SW480 (cell line): ENCODE measurements around the gene PRKCE.

Experiments used
- DNase-seq: peaks from one replicate; pipeline ENCODE4 v3.0.0-alpha.2; 2016; ENCODE audit warnings: low spot score

PRKCE gene

DNA sequence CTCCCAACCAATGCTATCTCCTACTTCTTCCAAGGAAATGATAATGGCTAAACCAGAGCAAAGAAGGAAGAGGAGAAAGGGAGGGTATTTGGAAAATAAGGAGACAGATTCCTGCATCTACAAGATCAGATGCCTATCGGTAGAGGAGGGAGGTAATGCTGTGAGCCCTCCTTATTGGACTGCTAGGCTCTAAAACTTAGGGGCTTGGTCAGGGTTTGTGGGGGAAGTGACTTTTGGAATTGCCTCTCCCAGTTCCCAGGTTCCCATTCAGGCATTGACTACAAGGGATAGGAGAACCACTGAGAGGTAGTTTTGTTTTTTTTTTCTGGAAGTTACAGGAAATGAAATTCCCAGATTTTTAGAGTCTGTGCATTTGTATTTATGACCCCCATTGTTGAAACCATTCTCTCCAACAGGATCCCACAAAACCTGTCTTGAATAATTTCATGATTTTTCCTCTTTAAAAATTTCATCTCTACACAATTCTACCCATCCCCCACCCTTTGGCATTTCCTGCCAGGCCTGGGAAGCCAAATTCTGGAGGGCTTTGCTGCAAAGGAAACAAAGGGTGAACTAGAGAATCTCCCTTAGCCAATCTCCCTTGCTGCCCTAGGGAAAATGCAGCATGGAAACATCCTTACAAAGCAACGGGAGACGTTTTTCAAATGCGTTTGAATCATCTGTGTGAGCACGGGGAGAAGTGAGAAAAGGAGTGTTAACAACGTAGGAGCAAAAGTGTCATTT lies 363.6 kb downstream of the PRKCE start:
- no peak for DNase-seq

DNA sequence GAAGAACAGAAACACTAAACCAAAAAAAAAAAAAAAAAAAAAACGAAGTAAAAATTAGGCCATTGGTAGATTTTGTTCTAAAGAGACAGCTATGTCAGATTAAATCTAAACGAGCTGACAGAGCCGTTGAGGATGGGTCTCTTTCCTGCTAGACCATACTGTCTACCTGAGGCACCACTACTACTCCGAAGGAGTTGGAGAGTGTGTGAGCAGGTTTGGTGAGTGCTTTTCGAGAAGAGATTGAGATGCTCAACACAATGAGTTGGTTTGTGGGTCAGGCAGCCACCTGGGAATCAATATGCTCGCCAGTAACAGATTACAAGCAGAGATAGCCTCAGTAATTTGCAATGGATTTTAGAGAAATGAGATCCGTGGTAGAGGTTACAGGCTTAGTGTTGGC lies 364.2 kb downstream of the PRKCE start:
- DNase-seq, result no peak

DNA sequence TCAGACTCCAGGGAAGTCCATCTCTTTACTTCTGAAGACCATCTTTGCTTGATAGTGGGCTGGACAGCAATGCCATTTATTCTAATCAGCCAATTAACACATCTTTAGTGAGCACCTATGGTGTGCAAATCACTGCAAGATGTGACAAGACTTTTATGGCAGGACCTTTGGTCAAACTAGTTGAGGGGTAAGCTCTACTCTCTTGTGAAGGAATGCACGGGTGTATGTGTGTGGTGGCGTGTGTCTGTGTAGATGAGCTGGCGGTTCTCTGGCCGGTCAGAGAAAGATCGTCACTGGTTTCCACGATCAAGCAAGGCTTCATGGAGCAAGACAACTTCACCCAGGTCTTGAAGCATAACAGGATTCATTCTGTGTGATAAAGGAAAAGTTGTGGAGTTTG lies 364.6 kb downstream of the PRKCE start:
- no peak for DNase-seq

GRCh38 chr2:46018773-46019591 lies 367.5 kb downstream of the PRKCE start:
- no peak for DNase-seq

DNA sequence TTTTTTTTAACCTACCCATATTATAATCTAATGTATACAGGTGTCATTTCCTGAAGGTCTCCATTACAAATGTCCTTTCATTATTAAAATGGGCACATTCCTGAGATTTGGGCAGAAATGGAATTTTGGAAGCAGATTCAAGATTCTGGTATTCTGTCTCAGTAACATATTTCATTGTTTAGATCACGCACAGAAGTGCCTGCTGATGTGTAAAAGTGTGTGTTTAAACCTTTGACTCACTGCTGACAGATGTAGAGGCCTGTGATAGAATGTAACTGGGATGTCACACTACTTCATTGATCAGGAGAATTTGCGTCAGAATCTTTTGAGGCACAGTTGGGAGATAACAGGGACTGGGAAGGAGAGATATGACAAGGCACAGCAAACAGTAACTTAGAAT lies 368.9 kb downstream of the PRKCE start:
- DNase-seq, result no peak

GRCh38 chr2:46023165-46023854 lies 371.8 kb downstream of the PRKCE start:
- no peak for DNase-seq

DNA sequence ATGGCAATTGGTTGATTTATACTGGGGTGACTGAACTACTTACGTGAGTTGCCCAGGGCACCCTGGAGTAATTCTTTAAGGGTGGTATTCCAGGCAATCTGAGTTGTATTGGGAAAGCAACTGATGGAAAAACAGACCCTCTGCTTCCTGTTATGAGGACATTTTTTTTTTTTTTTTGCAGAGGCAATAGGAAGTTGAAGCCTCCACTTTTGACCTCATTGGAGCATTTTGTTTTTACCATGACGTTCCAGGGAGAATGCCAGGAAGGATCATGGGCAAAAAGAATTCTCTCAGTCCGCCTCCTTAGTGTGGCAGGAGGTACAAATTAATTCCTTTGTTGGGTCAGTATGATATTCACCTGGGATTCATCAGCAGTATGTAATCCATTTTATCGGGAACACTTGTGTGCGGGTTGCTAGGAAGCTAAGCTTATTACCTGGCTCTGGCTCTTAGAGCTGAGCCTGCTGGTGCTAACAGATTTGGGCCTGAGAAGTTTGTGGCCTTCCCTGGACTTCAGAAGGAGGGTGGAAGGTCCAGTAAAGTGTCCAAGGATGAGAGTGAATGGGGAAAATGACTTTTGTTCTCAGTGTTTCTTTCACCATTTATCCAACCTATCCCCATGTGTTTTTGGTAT lies 372.8 kb downstream of the PRKCE start:
- DNase-seq, result no peak

- DNase-seq, result no peak
These were observed 373.6 kb downstream of the PRKCE start for GRCh38 chr2:46025081-46025480.

- DNase-seq, result no peak
These were observed 374.2 kb downstream of the PRKCE start for GRCh38 chr2:46025676-46026075.

GRCh38 chr2:46026431-46026830 lies 375.0 kb downstream of the PRKCE start:
- DNase-seq, result no peak

- DNase-seq, result no peak
These were observed 377.9 kb downstream of the PRKCE start for GRCh38 chr2:46029332-46029811.

GRCh38 chr2:46030330-46030729 lies 378.9 kb downstream of the PRKCE start:
- no peak for DNase-seq

GRCh38 chr2:46032161-46032813 lies 380.8 kb downstream of the PRKCE start:
- DNase-seq, result no peak

DNA sequence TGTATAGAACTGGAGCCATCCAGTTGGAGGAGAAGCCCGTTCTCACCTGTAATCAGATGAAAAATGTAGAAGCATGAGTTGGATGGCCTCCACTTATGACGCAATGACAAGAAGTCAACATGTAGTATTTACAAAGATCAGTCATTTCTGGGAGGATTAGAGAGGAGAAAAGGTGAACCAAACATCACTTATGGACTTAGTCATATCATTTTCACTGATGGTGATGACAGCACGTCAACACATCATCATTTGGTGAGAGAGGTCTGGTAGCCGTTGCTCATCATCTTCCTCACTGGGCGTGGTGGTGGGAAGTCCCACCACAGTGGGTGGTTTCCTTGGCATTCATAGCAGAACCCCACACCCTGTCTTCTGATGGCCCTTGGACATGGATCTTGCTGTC lies 381.5 kb downstream of the PRKCE start:
- DNase-seq, result no peak

GRCh38 chr2:46034535-46034934 lies 383.1 kb downstream of the PRKCE start:
- DNase-seq, result no peak

DNA sequence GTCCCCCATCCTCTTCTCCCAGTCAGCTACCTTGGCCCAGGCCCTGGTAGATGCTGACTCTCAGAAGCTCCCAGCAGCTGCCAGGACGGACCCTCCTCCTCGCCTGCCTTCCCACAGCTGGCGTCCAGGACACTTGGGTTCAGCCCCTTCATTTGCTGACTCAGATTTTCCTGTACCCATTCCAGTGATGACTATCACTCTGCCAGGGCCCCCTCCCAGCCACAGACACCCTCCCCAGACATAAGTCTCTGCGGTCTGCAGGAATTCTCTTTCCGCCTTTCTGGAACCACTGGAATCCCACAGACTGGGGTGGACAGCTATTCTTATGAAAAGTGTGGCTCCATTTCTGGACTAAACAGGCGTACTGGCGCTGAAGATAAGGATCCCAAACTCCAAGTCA lies 385.5 kb downstream of the PRKCE start:
- no peak for DNase-seq

- DNase-seq, result no peak
These were observed 388.2 kb downstream of the PRKCE start for GRCh38 chr2:46039543-46040303.

GRCh38 chr2:46040563-46041155 lies 389.2 kb downstream of the PRKCE start:
- no peak for DNase-seq

- no peak for DNase-seq
These were observed 390.0 kb downstream of the PRKCE start for GRCh38 chr2:46041434-46041833.

- no peak for DNase-seq
These were observed 390.7 kb downstream of the PRKCE start for GRCh38 chr2:46042207-46042637.

GRCh38 chr2:46042711-46043110 lies 391.2 kb downstream of the PRKCE start:
- no peak for DNase-seq
